PC-9 (cell line): ENCODE data around the gene CYB5B. TPM values are rescaled to one million over a fixed set of nuclear protein-coding genes. Genes with fewer than 3 reads are reported as not detected.

Experiments used
- BruUV-seq: library from RNA; stranded (reverse); fragments of 400-500 nt; replicated peaks from 2 replicates; lab custom pipeline; 2021; lab: Mats Ljungman, UMichigan
- CTCF ChIA-PET: fragments of 300-600 bp; sonication (Branson Sonifier 250); formaldehyde crosslinking; loops from one replicate; lab custom pipeline; 2022; ENCODE audit warnings: antibody characterized with exemption; lab: Charles Lee
- POLR2A ChIA-PET: fragments of 300-600 bp; sonication (Branson Sonifier 250); formaldehyde crosslinking; loops from one replicate; lab custom pipeline; 2022; ENCODE audit warnings: antibody characterized with exemption; ENCODE audit not compliant: unreplicated experiment; lab: Charles Lee
- DNase-seq, 2 experiments: peaks; one replicate each; pipeline versions ENCODE4 v3.0.0 to v3.0.0-alpha.2; 2015 to 2022; ENCODE audit warnings: mixed read lengths in 1 of 2
- H2AFZ ChIP-seq: fragments of 200-600 bp; sonication (generic); 2 replicates; pipeline ENCODE4 v1.8.1; 2017; ENCODE audit warnings: antibody characterized with exemption
- H3F3A ChIP-seq: fragments of 200-600 bp; sonication (generic); 2 replicates; pipeline ENCODE4 v1.8.1; 2017; ENCODE audit warnings: antibody characterized with exemption, mild to moderate bottlenecking, low read depth; ENCODE audit not compliant: insufficient read depth
- H3K27ac ChIP-seq: fragments of 200-600 bp; sonication (generic); 2 replicates; pipeline ENCODE4 v1.6.1; 2016; ENCODE audit warnings: mixed run types
- H3K27me3 ChIP-seq: fragments of 200-600 bp; sonication (generic); 2 replicates; pipeline ENCODE4 v1.6.1; 2016; ENCODE audit warnings: low read depth, mixed run types; ENCODE audit not compliant: insufficient read depth
- H3K36me3 ChIP-seq: fragments of 200-600 bp; sonication (generic); 2 replicates; pipeline ENCODE4 v1.6.1; 2016; ENCODE audit warnings: low read depth, mixed run types
- H3K4me1 ChIP-seq: fragments of 200-600 bp; sonication (generic); replicated peaks from 2 replicates; pipeline ENCODE4 v1.6.1; 2016; ENCODE audit warnings: mixed run types; ENCODE audit not compliant: insufficient read depth
- H3K4me2 ChIP-seq: fragments of 200-600 bp; sonication (generic); 2 replicates; pipeline ENCODE4 v1.6.1; 2017; ENCODE audit warnings: mixed run types
- H3K4me3 ChIP-seq: fragments of 200-600 bp; sonication (generic); 2 replicates; pipeline ENCODE4 v1.6.1; 2016; ENCODE audit warnings: mixed run types
- H3K79me2 ChIP-seq: fragments of 200-600 bp; sonication (generic); 2 replicates; pipeline ENCODE4 v1.6.1; 2017; ENCODE audit warnings: low read depth, mixed run types
- H3K9me2 ChIP-seq: fragments of 200-600 bp; sonication (generic); 2 replicates; pipeline ENCODE4 v1.8.1; 2017; ENCODE audit warnings: mild to moderate bottlenecking; ENCODE audit not compliant: insufficient read depth
- H3K9me3 ChIP-seq: fragments of 200-600 bp; sonication (generic); 2 replicates; pipeline ENCODE4 v1.8.1; 2016; ENCODE audit warnings: low read depth; ENCODE audit not compliant: insufficient read depth
- H4K20me1 ChIP-seq: fragments of 200-600 bp; sonication (generic); 2 replicates; pipeline ENCODE4 v1.8.1; 2017; ENCODE audit not compliant: insufficient read depth
- EZH2 ChIP-seq: fragments of 200-600 bp; sonication (generic); IDR thresholded peaks from 2 replicates; pipeline ENCODE4 v1.8.0; 2017; ENCODE audit warnings: antibody characterized with exemption, low read depth
- intact Hi-C: fragments of 100-400 bp; cut with micrococcal nuclease; formaldehyde crosslinking; loops from one replicate; pipeline ENCODE4 v1.10.0; 2022; ENCODE audit not compliant: unreplicated experiment
- total RNA-seq: library from RNA; stranded (reverse); gene quantifications from 2 replicates; pipeline ENCODE4 v1.2.3, GENCODE V29; 2021
- TF ChIP-seq, protein P1 (sequence below): fragments of 200-600 bp; sonication (generic); conservative IDR thresholded peaks from 2 replicates; pipeline ENCODE4 v1.6.1; 2017; ENCODE audit warnings: mixed run types, antibody characterized with exemption, mild to moderate bottlenecking, moderate library complexity

CYB5B gene
- total RNA-seq, 1 experiment from 2014 or later = 29.3 TPM

DNA sequence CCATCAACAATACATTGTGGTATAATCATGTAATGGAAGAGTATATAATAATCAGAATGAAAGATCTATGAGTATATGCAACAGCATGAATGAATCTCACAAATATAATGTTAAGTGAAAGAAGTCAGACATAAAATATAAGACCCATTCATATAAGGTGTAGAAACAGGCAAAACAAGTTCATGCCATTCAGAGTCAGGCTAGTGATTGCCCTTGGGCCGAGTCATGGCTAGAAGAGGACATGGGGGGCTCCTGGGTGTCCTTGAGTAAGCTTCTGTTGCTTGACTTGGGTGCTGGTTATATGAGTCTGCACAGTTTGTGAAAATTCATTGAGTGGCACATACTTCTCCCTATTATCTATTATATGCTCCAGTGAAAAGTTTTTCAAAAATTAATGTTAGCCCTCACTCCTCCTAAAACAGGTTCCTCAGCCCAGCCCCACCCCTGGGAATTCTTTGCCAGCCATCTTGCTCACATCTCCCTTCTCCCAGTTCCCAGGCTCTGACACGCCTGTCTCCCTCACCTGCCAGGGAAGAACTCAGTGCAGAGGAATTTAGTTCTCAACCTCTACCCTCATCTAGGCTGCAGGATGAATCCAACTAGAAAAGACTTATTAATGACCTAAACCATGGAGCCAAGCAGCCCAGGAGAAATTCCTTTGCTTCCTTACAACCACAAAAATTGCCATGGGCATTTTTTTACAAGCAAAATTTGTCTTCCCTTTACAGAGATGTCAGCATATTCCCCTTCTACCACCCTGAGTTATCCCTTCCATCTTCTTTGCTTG lies 89.0 kb downstream of the CYB5B start:
- H3K9me3 ChIP-seq = no peaks in the 10 kb centered on the region
- H3K27ac ChIP-seq = peak overlapping the region; percentile 100
- no peaks in the 10 kb centered on the region for H3K27me3 ChIP-seq
- H2AFZ ChIP-seq = no peak overlapping the region
- H3K4me1 ChIP-seq = peaks cover 44% of the 10 kb centered on the region
- peaks cover 11% of the 10 kb centered on the region for H3K79me2 ChIP-seq
- intact Hi-C loops = loop anchor here (1.0 kb wide), 2 partner anchors 17 to 52 kb away; partner anchors contain the start of gene NFAT5
- peaks cover 16% of the 10 kb centered on the region; the same call in 1 of the 2 replicates for H3K36me3 ChIP-seq
- no peaks in the 10 kb centered on the region for H3K9me2 ChIP-seq
- peak overlapping the region; percentile 77 for H3K4me2 ChIP-seq
- H3K4me3 ChIP-seq = peak overlapping the region; percentile 25; the same call in 1 of the 2 replicates
- BruUV-seq = no TSS peak
- TF ChIP-seq, protein P1, sequence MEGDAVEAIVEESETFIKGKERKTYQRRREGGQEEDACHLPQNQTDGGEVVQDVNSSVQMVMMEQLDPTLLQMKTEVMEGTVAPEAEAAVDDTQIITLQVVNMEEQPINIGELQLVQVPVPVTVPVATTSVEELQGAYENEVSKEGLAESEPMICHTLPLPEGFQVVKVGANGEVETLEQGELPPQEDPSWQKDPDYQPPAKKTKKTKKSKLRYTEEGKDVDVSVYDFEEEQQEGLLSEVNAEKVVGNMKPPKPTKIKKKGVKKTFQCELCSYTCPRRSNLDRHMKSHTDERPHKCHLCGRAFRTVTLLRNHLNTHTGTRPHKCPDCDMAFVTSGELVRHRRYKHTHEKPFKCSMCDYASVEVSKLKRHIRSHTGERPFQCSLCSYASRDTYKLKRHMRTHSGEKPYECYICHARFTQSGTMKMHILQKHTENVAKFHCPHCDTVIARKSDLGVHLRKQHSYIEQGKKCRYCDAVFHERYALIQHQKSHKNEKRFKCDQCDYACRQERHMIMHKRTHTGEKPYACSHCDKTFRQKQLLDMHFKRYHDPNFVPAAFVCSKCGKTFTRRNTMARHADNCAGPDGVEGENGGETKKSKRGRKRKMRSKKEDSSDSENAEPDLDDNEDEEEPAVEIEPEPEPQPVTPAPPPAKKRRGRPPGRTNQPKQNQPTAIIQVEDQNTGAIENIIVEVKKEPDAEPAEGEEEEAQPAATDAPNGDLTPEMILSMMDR = no peak
- no peak for TF ChIP-seq EZH2
- ChIA-PET CTCF (interaction anchor here (1.1 kb wide), 1 partner anchor 18 kb away, joined by 3 read pairs; no protein-coding TSS in a partner anchor), POLR2A (interaction anchor here (0.6 to 1.1 kb wide), 2 partner anchors 54 kb away, joined by 3 to 7 read pairs; no protein-coding TSS in a partner anchor)
- DNase-seq = peak; percentile 89 to 99
- H3F3A ChIP-seq = peaks cover 46% of the 10 kb centered on the region
- no peaks in the 10 kb centered on the region for H4K20me1 ChIP-seq

DNA sequence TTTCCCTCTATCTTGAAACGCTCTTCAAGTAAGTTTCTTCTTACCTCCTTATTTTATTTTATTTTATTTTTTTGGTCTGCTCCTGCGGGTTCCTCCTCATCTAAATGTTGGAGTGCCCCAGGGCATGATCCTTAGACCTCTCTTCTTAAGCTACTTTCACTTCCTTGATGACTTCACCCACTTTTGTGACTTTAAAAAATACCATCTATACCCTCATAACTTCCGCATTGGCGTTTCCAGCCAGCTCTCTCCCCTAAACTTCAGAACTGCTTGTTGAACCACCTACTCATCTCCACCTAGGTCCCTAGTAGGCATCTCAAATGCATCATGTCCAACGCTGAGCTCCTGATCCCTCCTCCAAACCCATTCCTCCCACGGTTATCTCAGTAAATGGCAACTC lies 89.9 kb downstream of the CYB5B start:
- Histone ChIP-seq H3K27me3 (no peaks in the 10 kb centered on the region), H3K4me1 (peaks cover 44% of the 10 kb centered on the region), H3K9me3 (no peaks in the 10 kb centered on the region), H3K4me3 (peak overlapping the region; percentile 10; the same call in 1 of the 2 replicates), H3K27ac (peak overlapping the region; percentile 100), H3K9me2 (no peaks in the 10 kb centered on the region), H4K20me1 (no peaks in the 10 kb centered on the region), H3K79me2 (peaks cover 11% of the 10 kb centered on the region), H3K36me3 (peaks cover 16% of the 10 kb centered on the region; the same call in 1 of the 2 replicates), H3K4me2 (peak overlapping the region; percentile 77), H2AFZ (no peak overlapping the region), H3F3A (peaks cover 46% of the 10 kb centered on the region)
- intact Hi-C loops = no loop called here
- BruUV-seq = no TSS peak
- DNase-seq = peak; percentile 50 to 91
- POLR2A ChIA-PET = interaction anchor here (0.6 to 1.1 kb wide), 4 partner anchors 29 to 53 kb away, joined by 3 to 8 read pairs (median 4); no protein-coding TSS in a partner anchor
- TF ChIP-seq, protein P1 = no peak
- CTCF ChIA-PET = interaction anchor here (0.5 to 0.6 kb wide), 2 partner anchors 20 to 228 kb away, joined by 3 to 14 read pairs; no protein-coding TSS in a partner anchor

Other genes starting within 250 kb of the CYB5B start
- gene SNTB2, start 237.5 kb upstream of the CYB5B start, total RNA-seq = 30.3 and 33.8 TPM in 2 replicates
- gene VPS4A, start 113.3 kb upstream of the CYB5B start, total RNA-seq = 25.4 and 26.7 TPM in 2 replicates
- gene PDF, start 94.0 kb upstream of the CYB5B start, total RNA-seq = 16.7 and 20.3 TPM in 2 replicates
- gene COG8, start 85.1 kb upstream of the CYB5B start, total RNA-seq = 39.9 and 41.9 TPM in 2 replicates
- gene NIP7, start 84.8 kb upstream of the CYB5B start, total RNA-seq = 23.6 and 29.5 TPM in 2 replicates
- gene TMED6, start 72.8 kb upstream of the CYB5B start, total RNA-seq = 0.59 TPM in 1 of 2 replicates, not detected in the other
- gene TERF2, start 38.6 kb upstream of the CYB5B start, total RNA-seq = 20.1 and 27.9 TPM in 2 replicates
- gene NFAT5, start 141.3 kb downstream of the CYB5B start, total RNA-seq = 33.0 and 38.2 TPM in 2 replicates